Neural cell (in vitro differentiated cells): ENCODE results near the gene ANGPTL8. TPM values are rescaled to one million over a fixed set of nuclear protein-coding genes. Genes with fewer than 3 reads are reported as not detected.

ENCODE experiments used
- H2AFZ ChIP-seq: fragments of 200-600, 300-800 bp; sonication (generic), shearing (Covaris generic); 2 replicates; pipeline ENCODE4 v1.6.0; 2014; ENCODE audit warnings: low read depth, mild to moderate bottlenecking, antibody characterized with exemption, low read length, moderate library complexity
- H3F3A ChIP-seq: fragments of 200-600 bp; shearing (Covaris generic); 2 replicates; pipeline ENCODE4 v1.6.1; 2016; ENCODE audit warnings: mild to moderate bottlenecking, moderate library complexity, mixed read lengths, antibody characterized with exemption, low read length; ENCODE audit not compliant: insufficient read depth, poor library complexity, severe bottlenecking
- H3K27ac ChIP-seq: fragments of 200-600, 300-800 bp; sonication (generic), shearing (Covaris generic); 2 replicates; pipeline ENCODE4 v1.5.1; 2014; ENCODE audit warnings: mild to moderate bottlenecking, low read length, moderate library complexity
- H3K27me3 ChIP-seq: fragments of 300-800, 200-600 bp; sonication (generic), shearing (Covaris generic); 2 replicates; pipeline ENCODE4 v1.6.0; 2014; ENCODE audit warnings: mild to moderate bottlenecking, low read depth, low read length, moderate library complexity; ENCODE audit not compliant: insufficient read depth
- H3K36me3 ChIP-seq: fragments of 300-800, 200-600 bp; sonication (generic), shearing (Covaris generic); 2 replicates; pipeline ENCODE4 v1.5.1; 2014; ENCODE audit warnings: mild to moderate bottlenecking, antibody characterized with exemption, low read length, moderate library complexity; ENCODE audit not compliant: insufficient read depth
- H3K4me2 ChIP-seq: fragments of 300-800, 200-600 bp; sonication (generic), shearing (Covaris generic); 2 replicates; pipeline ENCODE4 v1.6.0; 2014; ENCODE audit warnings: mild to moderate bottlenecking, low read length
- H3K4me3 ChIP-seq: fragments of 300-800, 200-600 bp; sonication (generic), shearing (Covaris generic); 2 replicates; pipeline ENCODE4 v1.5.1; 2014; ENCODE audit warnings: mild to moderate bottlenecking, low read length, moderate library complexity
- H3K79me2 ChIP-seq: fragments of 200-600 bp; shearing (Covaris generic); replicated peaks from 2 replicates; pipeline ENCODE4 v1.6.0; 2014; ENCODE audit warnings: mild to moderate bottlenecking, low read length, moderate library complexity; ENCODE audit not compliant: insufficient read depth
- H3K9ac ChIP-seq: fragments of 300-800, 200-600 bp; sonication (generic), shearing (Covaris generic); 2 replicates; pipeline ENCODE4 v1.6.1; 2016; ENCODE audit warnings: mild to moderate bottlenecking, low read length, mixed read lengths
- H3K9me2 ChIP-seq: fragments of 200-600 bp; shearing (Covaris generic); 2 replicates; pipeline ENCODE4 v1.6.1; 2016; ENCODE audit warnings: mild to moderate bottlenecking, low read length, mixed read lengths; ENCODE audit not compliant: insufficient read depth
- H3K9me3 ChIP-seq: fragments of 200-600, 300-800 bp; sonication (generic), shearing (Covaris generic); 2 replicates; pipeline ENCODE4 v1.6.1; 2016; ENCODE audit warnings: mild to moderate bottlenecking, mixed run types, low read length, moderate library complexity, mixed read lengths
- H4K20me1 ChIP-seq: fragments of 200-600 bp; shearing (Covaris generic); 2 replicates; pipeline ENCODE4 v1.6.1; 2016; ENCODE audit warnings: mild to moderate bottlenecking, mixed run types; ENCODE audit not compliant: insufficient read depth
- EP300 ChIP-seq: fragments of 450-650 bp; conservative IDR thresholded peaks from 2 replicates; pipeline ENCODE4 v1.6.1; 2014; ENCODE audit warnings: antibody characterized with exemption, mild to moderate bottlenecking, moderate library complexity; ENCODE audit not compliant: poor library complexity, severe bottlenecking
- EZH2 ChIP-seq: fragments of 200-600, 300-800 bp; shearing (Covaris generic), sonication (generic); IDR thresholded peaks from 2 replicates; pipeline ENCODE4 v1.6.1; 2014; ENCODE audit warnings: antibody characterized with exemption, low read length, borderline replicate concordance, mild to moderate bottlenecking; ENCODE audit not compliant: insufficient read depth, poor library complexity, severe bottlenecking
- MXI1 ChIP-seq: fragments of 450-650 bp; conservative IDR thresholded peaks from 2 replicates; pipeline ENCODE4 v1.6.1; 2014; ENCODE audit warnings: antibody characterized with exemption, mild to moderate bottlenecking; ENCODE audit not compliant: poor library complexity, severe bottlenecking
- POLR2AphosphoS5 ChIP-seq: IDR thresholded peaks from 2 replicates; pipeline ENCODE4 v1.6.1; 2012
- RAD21 ChIP-seq: fragments of 450-650 bp; conservative IDR thresholded peaks from 2 replicates; pipeline ENCODE4 v1.6.1; 2014; ENCODE audit warnings: antibody characterized with exemption, mild to moderate bottlenecking, moderate library complexity
- SMC3 ChIP-seq: fragments of 450-650 bp; conservative IDR thresholded peaks from 2 replicates; pipeline ENCODE4 v1.6.1; 2014; ENCODE audit warnings: antibody characterized with exemption, mild to moderate bottlenecking, moderate library complexity; ENCODE audit not compliant: poor library complexity
- TAF1 ChIP-seq: IDR thresholded peaks from 2 replicates; pipeline ENCODE4 v1.6.1; 2012; ENCODE audit warnings: low read depth
- polyA plus RNA-seq: library from polyadenylated mRNA; depleted of rRNA; stranded (reverse); fragments of >200 nt; gene quantifications from 2 replicates; pipeline ENCODE4 v1.2.3, GENCODE V29; 2014
- TF ChIP-seq, protein P1 (sequence below): fragments of 450-650 bp; IDR thresholded peaks from 2 replicates; pipeline ENCODE4 v1.5.1; 2014; ENCODE audit warnings: antibody characterized with exemption, mild to moderate bottlenecking, moderate library complexity; ENCODE audit not compliant: poor library complexity, severe bottlenecking
- TF ChIP-seq, protein P2 (sequence below): IDR thresholded peaks from 2 replicates; pipeline ENCODE4 v1.6.1; 2012; ENCODE audit warnings: borderline replicate concordance

The ANGPTL8 gene
- polyA plus RNA-seq, 1 donor from 2014 or later = not detected

DNA sequence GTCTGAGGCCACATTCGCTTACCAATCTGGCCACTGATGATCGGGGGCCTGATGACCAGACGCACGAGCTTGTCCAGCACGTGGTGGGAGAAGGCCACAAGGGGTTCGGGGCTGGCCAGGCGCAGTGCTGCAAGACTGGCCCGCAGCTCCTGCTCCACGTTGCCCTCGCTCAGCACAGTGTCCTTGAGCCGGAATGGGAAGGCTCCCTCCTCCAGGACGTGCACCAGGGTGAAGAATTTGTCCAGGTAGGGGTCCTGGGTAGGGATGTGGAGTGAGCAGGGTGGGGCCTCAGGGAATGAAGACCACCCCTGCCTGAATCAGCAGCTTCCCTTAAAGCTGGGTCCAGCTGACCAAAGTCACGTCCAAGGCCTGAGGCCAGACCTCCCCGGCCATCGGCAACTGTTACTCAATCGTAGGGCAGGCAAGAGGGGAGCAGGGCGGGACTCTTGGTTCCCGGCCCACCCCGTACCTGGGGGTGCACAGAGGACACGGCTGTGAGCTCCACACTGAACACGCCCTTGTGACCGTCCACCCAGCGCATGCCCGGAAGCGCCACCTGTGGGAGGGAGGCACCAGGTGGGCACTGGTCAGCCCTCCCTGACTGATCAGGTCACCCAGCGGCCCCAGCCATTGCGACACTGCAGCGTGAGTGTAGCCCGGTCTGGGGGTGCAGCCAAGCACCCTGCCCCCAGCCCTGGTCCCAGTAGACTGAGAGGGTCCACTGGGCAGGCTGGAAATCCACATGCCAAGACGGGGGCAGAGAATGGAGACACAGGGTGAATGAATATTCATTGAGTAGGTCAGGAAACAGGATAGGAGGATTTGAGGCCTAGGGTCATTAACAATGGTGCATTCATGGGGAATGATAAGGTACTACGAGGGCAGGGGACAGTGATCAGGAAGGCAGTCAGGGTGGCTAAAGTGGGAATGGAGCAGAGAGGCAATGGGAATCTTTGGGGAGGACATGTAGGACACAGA, 2.8 kb upstream of the ANGPTL8 start:
- no peaks in the 10 kb centered on the region for H3K79me2 ChIP-seq
- no peaks in the 10 kb centered on the region for H3F3A ChIP-seq
- H3K4me2 ChIP-seq = no peak overlapping the region
- no peaks in the 10 kb centered on the region for H3K9me2 ChIP-seq
- no peaks in the 10 kb centered on the region for H3K27me3 ChIP-seq
- H3K36me3 ChIP-seq = no peaks in the 10 kb centered on the region
- no peak overlapping the region for H2AFZ ChIP-seq
- no peak overlapping the region for H3K4me3 ChIP-seq
- TF ChIP-seq, protein P1, sequence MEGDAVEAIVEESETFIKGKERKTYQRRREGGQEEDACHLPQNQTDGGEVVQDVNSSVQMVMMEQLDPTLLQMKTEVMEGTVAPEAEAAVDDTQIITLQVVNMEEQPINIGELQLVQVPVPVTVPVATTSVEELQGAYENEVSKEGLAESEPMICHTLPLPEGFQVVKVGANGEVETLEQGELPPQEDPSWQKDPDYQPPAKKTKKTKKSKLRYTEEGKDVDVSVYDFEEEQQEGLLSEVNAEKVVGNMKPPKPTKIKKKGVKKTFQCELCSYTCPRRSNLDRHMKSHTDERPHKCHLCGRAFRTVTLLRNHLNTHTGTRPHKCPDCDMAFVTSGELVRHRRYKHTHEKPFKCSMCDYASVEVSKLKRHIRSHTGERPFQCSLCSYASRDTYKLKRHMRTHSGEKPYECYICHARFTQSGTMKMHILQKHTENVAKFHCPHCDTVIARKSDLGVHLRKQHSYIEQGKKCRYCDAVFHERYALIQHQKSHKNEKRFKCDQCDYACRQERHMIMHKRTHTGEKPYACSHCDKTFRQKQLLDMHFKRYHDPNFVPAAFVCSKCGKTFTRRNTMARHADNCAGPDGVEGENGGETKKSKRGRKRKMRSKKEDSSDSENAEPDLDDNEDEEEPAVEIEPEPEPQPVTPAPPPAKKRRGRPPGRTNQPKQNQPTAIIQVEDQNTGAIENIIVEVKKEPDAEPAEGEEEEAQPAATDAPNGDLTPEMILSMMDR = no peak
- TF ChIP-seq, protein P2, sequence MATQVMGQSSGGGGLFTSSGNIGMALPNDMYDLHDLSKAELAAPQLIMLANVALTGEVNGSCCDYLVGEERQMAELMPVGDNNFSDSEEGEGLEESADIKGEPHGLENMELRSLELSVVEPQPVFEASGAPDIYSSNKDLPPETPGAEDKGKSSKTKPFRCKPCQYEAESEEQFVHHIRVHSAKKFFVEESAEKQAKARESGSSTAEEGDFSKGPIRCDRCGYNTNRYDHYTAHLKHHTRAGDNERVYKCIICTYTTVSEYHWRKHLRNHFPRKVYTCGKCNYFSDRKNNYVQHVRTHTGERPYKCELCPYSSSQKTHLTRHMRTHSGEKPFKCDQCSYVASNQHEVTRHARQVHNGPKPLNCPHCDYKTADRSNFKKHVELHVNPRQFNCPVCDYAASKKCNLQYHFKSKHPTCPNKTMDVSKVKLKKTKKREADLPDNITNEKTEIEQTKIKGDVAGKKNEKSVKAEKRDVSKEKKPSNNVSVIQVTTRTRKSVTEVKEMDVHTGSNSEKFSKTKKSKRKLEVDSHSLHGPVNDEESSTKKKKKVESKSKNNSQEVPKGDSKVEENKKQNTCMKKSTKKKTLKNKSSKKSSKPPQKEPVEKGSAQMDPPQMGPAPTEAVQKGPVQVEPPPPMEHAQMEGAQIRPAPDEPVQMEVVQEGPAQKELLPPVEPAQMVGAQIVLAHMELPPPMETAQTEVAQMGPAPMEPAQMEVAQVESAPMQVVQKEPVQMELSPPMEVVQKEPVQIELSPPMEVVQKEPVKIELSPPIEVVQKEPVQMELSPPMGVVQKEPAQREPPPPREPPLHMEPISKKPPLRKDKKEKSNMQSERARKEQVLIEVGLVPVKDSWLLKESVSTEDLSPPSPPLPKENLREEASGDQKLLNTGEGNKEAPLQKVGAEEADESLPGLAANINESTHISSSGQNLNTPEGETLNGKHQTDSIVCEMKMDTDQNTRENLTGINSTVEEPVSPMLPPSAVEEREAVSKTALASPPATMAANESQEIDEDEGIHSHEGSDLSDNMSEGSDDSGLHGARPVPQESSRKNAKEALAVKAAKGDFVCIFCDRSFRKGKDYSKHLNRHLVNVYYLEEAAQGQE = no peak
- TF ChIP-seq SMC3 = no peak
- TF ChIP-seq EP300 = no peak
- no peak for TF ChIP-seq EZH2
- TF ChIP-seq RAD21 = no peak
- TF ChIP-seq MXI1 = no peak
- TF ChIP-seq POLR2AphosphoS5 = no peak
- no peak for TF ChIP-seq TAF1
- no peak overlapping the region for H3K27ac ChIP-seq
- H3K9me3 ChIP-seq = no peaks in the 10 kb centered on the region
- no peaks in the 10 kb centered on the region for H4K20me1 ChIP-seq
- no peak overlapping the region for H3K9ac ChIP-seq

DNA sequence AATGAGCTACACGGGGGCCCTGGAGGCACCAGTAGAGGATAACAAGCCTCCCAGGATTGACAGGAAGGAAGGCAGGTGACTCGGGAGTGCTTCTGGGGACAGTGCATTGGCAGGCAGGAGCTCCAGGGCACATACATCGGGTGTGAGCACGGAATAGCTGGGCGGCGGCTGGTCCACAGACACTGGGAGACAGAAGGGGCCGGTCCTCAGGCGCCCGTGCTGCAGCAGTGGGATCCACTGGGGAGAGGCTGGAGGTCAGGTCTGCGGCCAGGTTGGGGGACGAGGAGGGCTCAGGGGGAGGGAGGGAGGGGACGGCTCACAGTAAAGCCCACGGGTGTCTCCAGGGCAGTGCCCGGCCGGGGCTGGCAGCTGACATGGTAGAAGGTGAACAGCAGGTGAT, 2.1 kb upstream of the ANGPTL8 start:
- Histone ChIP-seq H3F3A (no peaks in the 10 kb centered on the region), H2AFZ (no peak overlapping the region), H3K9ac (no peak overlapping the region), H3K4me2 (no peak overlapping the region), H3K27me3 (no peaks in the 10 kb centered on the region), H3K36me3 (no peaks in the 10 kb centered on the region), H3K4me3 (no peak overlapping the region), H3K79me2 (no peaks in the 10 kb centered on the region), H3K27ac (no peak overlapping the region), H3K9me3 (no peaks in the 10 kb centered on the region), H4K20me1 (no peaks in the 10 kb centered on the region), H3K9me2 (no peaks in the 10 kb centered on the region)
- TF ChIP-seq MXI1 = no peak
- no peak for TF ChIP-seq SMC3
- no peak for TF ChIP-seq EZH2
- TF ChIP-seq TAF1 = no peak
- TF ChIP-seq RAD21 = no peak
- TF ChIP-seq, protein P2 = no peak
- no peak for TF ChIP-seq EP300
- no peak for TF ChIP-seq POLR2AphosphoS5
- TF ChIP-seq, protein P1 = no peak
